ENCODE data around the gene PRR5L.

PRR5L gene

DNA sequence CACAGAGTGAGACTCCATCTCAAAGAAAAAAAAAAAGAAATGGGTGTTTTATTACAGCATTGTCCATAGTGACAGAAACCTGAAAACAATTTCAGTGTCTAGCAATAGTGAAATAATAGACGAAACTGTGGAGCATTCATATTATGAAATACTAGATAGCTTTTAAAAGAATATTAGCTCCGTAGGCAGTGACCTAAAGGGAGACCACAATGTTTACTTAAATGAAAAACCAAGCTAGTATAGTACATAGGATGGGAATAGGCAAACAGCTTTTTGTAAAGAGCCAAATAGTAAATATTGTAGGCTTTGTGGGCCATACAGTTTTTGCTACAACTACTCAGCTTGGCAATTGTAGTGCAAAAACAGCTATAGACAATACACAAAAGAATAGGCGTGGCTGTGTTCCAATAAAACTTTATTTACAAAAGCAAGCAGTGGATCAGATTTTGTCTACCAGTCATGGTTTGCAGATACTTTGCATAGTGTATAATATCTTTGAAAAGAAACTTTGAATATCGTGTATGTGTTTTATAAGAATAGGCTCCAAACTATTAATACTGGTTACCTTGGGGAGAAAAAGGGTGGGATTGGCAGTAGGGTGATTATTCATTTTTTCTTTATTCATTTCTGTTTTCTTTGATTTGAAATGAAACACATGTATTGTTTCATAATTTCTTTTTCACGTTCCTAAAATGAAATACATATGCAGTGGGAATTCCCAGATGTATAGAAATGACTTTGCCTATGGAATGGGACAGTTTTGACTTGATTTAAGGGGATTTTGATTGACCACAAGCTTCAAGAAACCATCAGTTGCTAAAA, 50.7 kb downstream of the PRR5L start:
- POLR2A ChIA-PET = no interaction called here
- no peak for TF ChIP-seq NFRKB (IDR thresholded peaks at IDR 0.05)
- no peak for TF ChIP-seq BHLHE40 (IDR thresholded peaks at IDR 0.05; ENCODE audit: borderline replicate concordance)
- no peak for TF ChIP-seq FOXA1 (IDR thresholded peaks at IDR 0.05)
- TF ChIP-seq ZNF384 (IDR thresholded peaks at IDR 0.05) = no peak
- no peak for DNase-seq (ENCODE audit: extremely low spot score)
- CTCF ChIA-PET = no interaction called here

DNA sequence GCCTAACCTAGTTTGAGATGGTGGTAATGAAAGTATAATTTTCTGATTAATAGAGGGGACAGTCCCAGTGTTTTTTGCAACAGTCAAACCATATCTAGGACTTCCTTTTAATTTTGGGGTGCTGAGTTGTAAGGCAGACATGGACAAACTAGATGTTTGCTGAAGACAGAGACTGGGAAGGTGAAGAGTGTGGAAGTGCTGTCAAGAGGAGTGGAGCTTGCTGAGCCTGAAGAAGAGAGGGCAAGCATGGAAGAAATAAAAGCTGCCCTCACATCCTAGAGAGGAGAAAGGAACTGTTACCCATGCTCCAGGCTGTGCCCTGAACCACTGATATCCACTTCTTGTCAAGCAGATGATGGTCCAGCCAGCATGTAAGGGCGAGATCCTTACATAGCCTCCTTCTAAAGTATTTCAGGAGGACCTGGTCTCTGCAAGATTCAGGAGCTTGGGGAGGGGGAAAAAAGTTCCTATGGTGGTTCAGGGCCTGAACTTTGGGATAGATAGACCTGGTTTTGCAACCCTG, 51.4 kb downstream of the PRR5L start:
- POLR2A ChIA-PET = interaction anchor here (0.7 kb wide), 1 partner anchor 117 kb away, joined by 3 read pairs; no protein-coding TSS in a partner anchor
- DNase-seq (ENCODE audit: extremely low spot score) = no peak
- CTCF ChIA-PET = no interaction called here
- no peak for TF ChIP-seq ZNF384 (IDR thresholded peaks at IDR 0.05)
- TF ChIP-seq ELF4 (IDR thresholded peaks at IDR 0.05) = no peak
- no peak for TF ChIP-seq LEF1 (IDR thresholded peaks at IDR 0.05; ENCODE audit: borderline replicate concordance)

DNA sequence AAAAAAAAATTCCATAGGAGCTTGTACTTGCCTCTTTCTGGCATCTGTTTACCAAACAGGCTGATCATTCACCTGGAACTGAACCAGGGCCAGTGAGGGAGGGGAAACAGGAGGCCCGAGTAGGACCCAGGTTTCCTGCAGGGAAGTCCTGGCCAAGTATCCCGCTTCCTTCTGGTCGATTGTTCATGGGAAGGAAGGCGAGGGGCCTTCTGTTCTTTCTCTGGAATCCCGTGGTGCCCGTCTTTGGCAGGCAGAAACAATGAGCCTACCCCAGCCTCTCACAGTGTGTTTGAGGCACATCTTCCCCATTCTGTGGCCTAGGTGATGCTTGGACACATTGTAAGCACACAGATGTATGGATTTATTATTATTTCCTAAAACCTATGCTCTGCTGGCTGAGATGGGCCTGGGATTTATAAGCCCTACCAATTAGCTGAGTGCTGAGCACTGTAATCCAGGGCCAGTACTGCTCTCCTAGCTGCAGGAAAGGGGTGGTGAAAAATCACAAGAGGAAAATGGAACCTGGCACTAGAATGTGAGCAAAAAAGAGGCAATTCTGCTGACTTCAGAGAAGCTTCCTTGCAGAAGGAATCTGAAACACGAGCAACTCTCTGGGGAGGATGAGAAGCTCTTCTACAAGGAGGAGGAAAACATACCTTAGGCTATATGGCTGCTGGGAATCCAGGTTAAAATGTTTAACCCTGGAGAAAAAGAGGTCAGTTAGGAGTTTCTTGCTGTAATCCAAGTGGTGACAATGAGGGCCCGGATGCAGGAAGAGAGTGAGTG, 53.5 kb downstream of the PRR5L start:
- POLR2A ChIA-PET = no interaction called here
- DNase-seq (ENCODE audit: extremely low spot score) = no peak
- CTCF ChIA-PET = no interaction called here
- TF ChIP-seq LEF1 (IDR thresholded peaks at IDR 0.05; ENCODE audit: borderline replicate concordance) (no peak), FOXK2 (IDR thresholded peaks at IDR 0.05) (no peak), SUZ12 (IDR thresholded peaks at IDR 0.05) (no peak), TARDBP (IDR thresholded peaks at IDR 0.05) (no peak), BHLHE40 (IDR thresholded peaks at IDR 0.05; ENCODE audit: borderline replicate concordance) (no peak), HDGF (IDR thresholded peaks at IDR 0.05; ENCODE audit: borderline replicate concordance) (no peak), FOXM1 (IDR thresholded peaks at IDR 0.05; ENCODE audit: borderline replicate concordance) (no peak), L3MBTL2 (conservative IDR thresholded peaks at IDR 0.05) (no peak), ARNT (IDR thresholded peaks at IDR 0.05) (no peak), FOXA1 (IDR thresholded peaks at IDR 0.05) (no peak), CTBP1 (IDR thresholded peaks at IDR 0.05; ENCODE audit: borderline replicate concordance) (no peak), SP1 (IDR thresholded peaks at IDR 0.05) (no peak), ZNF384 (IDR thresholded peaks at IDR 0.05) (no peak), ELF4 (IDR thresholded peaks at IDR 0.05) (no peak)
- TF ChIP-seq, protein P1, sequence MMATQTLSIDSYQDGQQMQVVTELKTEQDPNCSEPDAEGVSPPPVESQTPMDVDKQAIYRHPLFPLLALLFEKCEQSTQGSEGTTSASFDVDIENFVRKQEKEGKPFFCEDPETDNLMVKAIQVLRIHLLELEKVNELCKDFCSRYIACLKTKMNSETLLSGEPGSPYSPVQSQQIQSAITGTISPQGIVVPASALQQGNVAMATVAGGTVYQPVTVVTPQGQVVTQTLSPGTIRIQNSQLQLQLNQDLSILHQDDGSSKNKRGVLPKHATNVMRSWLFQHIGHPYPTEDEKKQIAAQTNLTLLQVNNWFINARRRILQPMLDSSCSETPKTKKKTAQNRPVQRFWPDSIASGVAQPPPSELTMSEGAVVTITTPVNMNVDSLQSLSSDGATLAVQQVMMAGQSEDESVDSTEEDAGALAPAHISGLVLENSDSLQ (IDR thresholded peaks at IDR 0.05) = no peak

DNA sequence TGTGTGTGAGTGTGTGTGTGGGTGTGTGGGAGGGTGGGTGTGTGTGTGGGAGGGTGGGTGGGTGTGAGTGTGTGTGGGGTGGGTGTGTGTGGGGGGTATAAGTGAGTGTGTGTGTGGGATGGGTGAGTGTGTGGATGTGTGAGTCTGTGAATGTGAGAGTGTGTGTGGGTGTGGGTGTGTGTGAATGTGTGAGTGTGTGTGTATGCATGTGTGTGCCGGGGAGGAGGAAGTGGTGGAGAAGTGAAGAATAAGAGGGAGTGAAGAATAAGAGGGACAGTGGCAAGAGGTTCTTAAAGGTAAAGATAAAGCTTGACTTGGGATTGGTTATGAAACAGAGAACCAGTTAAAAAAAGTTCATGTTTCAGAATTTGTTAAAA, 54.0 kb downstream of the PRR5L start:
- CTCF ChIA-PET = no interaction called here
- POLR2A ChIA-PET = no interaction called here
- TF ChIP-seq ARNT (IDR thresholded peaks at IDR 0.05) = no peak
- no peak for TF ChIP-seq ZNF384 (IDR thresholded peaks at IDR 0.05)
- no peak for TF ChIP-seq L3MBTL2 (conservative IDR thresholded peaks at IDR 0.05)
- TF ChIP-seq FOXK2 (IDR thresholded peaks at IDR 0.05) = no peak
- no peak for TF ChIP-seq CTBP1 (IDR thresholded peaks at IDR 0.05; ENCODE audit: borderline replicate concordance)
- TF ChIP-seq NFRKB (IDR thresholded peaks at IDR 0.05) = no peak
- no peak for TF ChIP-seq FOXM1 (IDR thresholded peaks at IDR 0.05; ENCODE audit: borderline replicate concordance)
- no peak for TF ChIP-seq BHLHE40 (IDR thresholded peaks at IDR 0.05; ENCODE audit: borderline replicate concordance)
- no peak for TF ChIP-seq TARDBP (IDR thresholded peaks at IDR 0.05)
- DNase-seq (ENCODE audit: extremely low spot score) = no peak

DNA sequence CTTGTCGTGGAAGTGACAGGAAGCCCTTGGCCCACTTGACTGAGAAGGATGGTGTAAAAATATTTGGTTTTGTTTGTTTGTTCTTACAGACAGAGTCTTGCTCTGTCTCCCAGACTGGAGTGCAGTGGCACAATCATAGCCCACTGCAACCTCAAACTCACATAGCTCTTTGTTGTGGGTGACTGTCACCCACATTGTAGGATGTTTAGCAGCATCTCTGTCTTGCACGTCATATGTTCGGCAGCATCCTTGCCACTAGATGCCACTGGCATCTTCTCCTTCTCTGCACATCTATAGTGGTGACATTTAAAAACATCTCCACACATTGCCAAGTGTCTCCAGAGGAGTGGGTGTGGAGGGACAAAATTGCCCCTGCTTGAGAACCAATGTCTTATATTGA, 56.8 kb downstream of the PRR5L start:
- DNase-seq (ENCODE audit: extremely low spot score) = no peak
- CTCF ChIA-PET = no interaction called here
- POLR2A ChIA-PET = no interaction called here
- TF ChIP-seq, protein P1 (IDR thresholded peaks at IDR 0.05) = no peak
- no peak for TF ChIP-seq SP1 (IDR thresholded peaks at IDR 0.05)
- no peak for TF ChIP-seq ZNF384 (IDR thresholded peaks at IDR 0.05)
- TF ChIP-seq ELF4 (IDR thresholded peaks at IDR 0.05) = no peak
- no peak for TF ChIP-seq HDGF (IDR thresholded peaks at IDR 0.05; ENCODE audit: borderline replicate concordance)
- no peak for TF ChIP-seq CTBP1 (IDR thresholded peaks at IDR 0.05; ENCODE audit: borderline replicate concordance)
- no peak for TF ChIP-seq FOXA1 (IDR thresholded peaks at IDR 0.05)
- no peak for TF ChIP-seq ARNT (IDR thresholded peaks at IDR 0.05)
- no peak for TF ChIP-seq SUZ12 (IDR thresholded peaks at IDR 0.05)
- TF ChIP-seq FOXM1 (IDR thresholded peaks at IDR 0.05; ENCODE audit: borderline replicate concordance) = no peak
- no peak for TF ChIP-seq LEF1 (IDR thresholded peaks at IDR 0.05; ENCODE audit: borderline replicate concordance)
- no peak for TF ChIP-seq L3MBTL2 (conservative IDR thresholded peaks at IDR 0.05)
- no peak for TF ChIP-seq TARDBP (IDR thresholded peaks at IDR 0.05)
- no peak for TF ChIP-seq NFRKB (IDR thresholded peaks at IDR 0.05)
- TF ChIP-seq FOXK2 (IDR thresholded peaks at IDR 0.05) = no peak
- TF ChIP-seq BHLHE40 (IDR thresholded peaks at IDR 0.05; ENCODE audit: borderline replicate concordance) = no peak

DNA sequence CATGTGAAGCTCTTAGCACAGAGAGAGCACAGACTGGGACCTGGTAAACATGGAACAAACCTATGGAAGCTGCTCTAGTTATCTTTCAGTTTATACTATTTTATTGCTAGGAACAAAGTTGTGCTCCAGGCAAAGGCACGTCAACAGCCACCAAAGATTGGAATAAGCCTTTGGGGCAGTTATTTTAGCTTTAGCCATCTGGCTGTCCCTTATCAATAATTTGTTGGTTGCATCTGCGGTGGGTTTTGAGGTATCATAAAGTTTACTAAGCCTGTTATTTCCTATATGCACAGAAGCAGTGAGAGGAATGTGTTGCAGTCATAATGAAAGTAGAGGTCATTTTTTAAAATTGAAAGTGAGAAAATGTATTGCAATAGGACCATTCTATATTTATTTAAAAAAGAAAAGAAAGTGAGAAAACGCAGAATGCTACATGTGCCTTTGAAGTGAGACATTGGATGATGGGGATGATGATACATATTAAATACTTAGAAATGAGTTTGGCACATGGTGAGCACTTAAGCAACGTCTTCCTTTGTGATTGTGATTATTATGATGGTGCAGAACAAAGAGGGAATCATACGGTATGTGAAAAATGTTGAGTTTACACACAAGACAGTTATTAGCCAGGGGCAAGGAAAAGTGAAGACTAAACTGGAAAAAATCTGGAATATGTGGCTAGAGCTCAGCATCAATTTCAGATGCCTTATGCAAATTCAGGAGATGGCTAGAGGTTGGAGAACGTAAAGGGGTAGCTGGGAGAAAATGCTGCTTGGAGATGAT, 58.3 kb downstream of the PRR5L start:
- ChIA-PET POLR2A (no interaction called here), CTCF (interaction anchor here (0.6 kb wide), 1 partner anchor 432 kb away, joined by 4 read pairs; no protein-coding TSS in a partner anchor)
- TF ChIP-seq FOXM1 (IDR thresholded peaks at IDR 0.05; ENCODE audit: borderline replicate concordance) = no peak
- TF ChIP-seq BHLHE40 (IDR thresholded peaks at IDR 0.05; ENCODE audit: borderline replicate concordance) = no peak
- no peak for TF ChIP-seq HDGF (IDR thresholded peaks at IDR 0.05; ENCODE audit: borderline replicate concordance)
- TF ChIP-seq SP1 (IDR thresholded peaks at IDR 0.05) = no peak
- no peak for TF ChIP-seq CTBP1 (IDR thresholded peaks at IDR 0.05; ENCODE audit: borderline replicate concordance)
- TF ChIP-seq ARNT (IDR thresholded peaks at IDR 0.05) = no peak
- TF ChIP-seq SUZ12 (IDR thresholded peaks at IDR 0.05) = no peak
- no peak for TF ChIP-seq FOXA1 (IDR thresholded peaks at IDR 0.05)
- no peak for TF ChIP-seq FOXK2 (IDR thresholded peaks at IDR 0.05)
- TF ChIP-seq, protein P1 (IDR thresholded peaks at IDR 0.05) = no peak
- no peak for TF ChIP-seq ZNF384 (IDR thresholded peaks at IDR 0.05)
- no peak for TF ChIP-seq LEF1 (IDR thresholded peaks at IDR 0.05; ENCODE audit: borderline replicate concordance)
- no peak for TF ChIP-seq TARDBP (IDR thresholded peaks at IDR 0.05)
- TF ChIP-seq NFRKB (IDR thresholded peaks at IDR 0.05) = no peak
- TF ChIP-seq L3MBTL2 (conservative IDR thresholded peaks at IDR 0.05) = no peak
- TF ChIP-seq ELF4 (IDR thresholded peaks at IDR 0.05) = no peak
- DNase-seq (ENCODE audit: extremely low spot score) = no peak

Data from HEK293T (cell line).